HepG2 (cell line): ENCODE measurements around the gene CD180.

Experiments
- CHCHD3 ChIP-seq: sonication (generic); formaldehyde crosslinking; IDR thresholded peaks from 2 replicates; pipeline ENCODE4 v1.8.0; 2022; ENCODE audit warnings: mild to moderate bottlenecking, missing genetic modification reagents, moderate library complexity
- HOXD1 ChIP-seq: sonication (generic); formaldehyde crosslinking; IDR thresholded peaks from 2 replicates; pipeline ENCODE4 v1.5.0; 2020; ENCODE audit warnings: missing genetic modification reagents
- KDM5A ChIP-seq: fragments of 200-600 bp; sonication (generic); IDR thresholded peaks from 2 replicates; pipeline ENCODE4 v1.7.0; 2018; ENCODE audit warnings: antibody characterized with exemption, mild to moderate bottlenecking, low read length, borderline replicate concordance
- MED8 ChIP-seq: sonication (generic); formaldehyde crosslinking; IDR thresholded peaks from 2 replicates; pipeline ENCODE4 v1.8.1; 2023; ENCODE audit warnings: mild to moderate bottlenecking, missing genetic modification reagents; ENCODE audit not compliant: insufficient replicate concordance
- NR3C1 ChIP-seq: sonication (generic); formaldehyde crosslinking; IDR thresholded peaks from 2 replicates; pipeline ENCODE4 v1.4.0; 2020; ENCODE audit warnings: missing genetic modification reagents
- POLR2A ChIP-seq, 2 experiments: IDR thresholded peaks; 2 replicates each; pipeline ENCODE4 v1.6.1; 2011; ENCODE audit warnings: low read depth in 2 of 2, low read length in 2 of 2, mild to moderate bottlenecking in 1 of 2, moderate library complexity in 1 of 2; ENCODE audit not compliant: insufficient read depth in 1 of 2
- RARA ChIP-seq: IDR thresholded peaks from 2 replicates; pipeline ENCODE4 v1.6.1; 2016; ENCODE audit warnings: missing genetic modification reagents, missing compliant biosample characterization
- ZNF264 ChIP-seq: sonication (generic); formaldehyde crosslinking; IDR thresholded peaks from 2 replicates; pipeline ENCODE4 v1.4.0; 2020; ENCODE audit warnings: missing genetic modification reagents
- ZNF274 ChIP-seq: sonication (generic); formaldehyde crosslinking; IDR thresholded peaks from 2 replicates; pipeline ENCODE4 v1.5.1; 2020; ENCODE audit warnings: mild to moderate bottlenecking, missing genetic modification reagents
- TF ChIP-seq, protein P1 (sequence below): sonication (generic); formaldehyde crosslinking; IDR thresholded peaks from 2 replicates; pipeline ENCODE4 v1.5.0; 2020; ENCODE audit warnings: mild to moderate bottlenecking, missing genetic modification reagents, moderate library complexity
- TF ChIP-seq, protein P2 (sequence below): sonication (generic); formaldehyde crosslinking; IDR thresholded peaks from 2 replicates; pipeline ENCODE4 v1.5.0; 2020; ENCODE audit warnings: mild to moderate bottlenecking, missing genetic modification reagents, borderline replicate concordance
- TF ChIP-seq, protein P3 (sequence below): sonication (generic); formaldehyde crosslinking; IDR thresholded peaks from 2 replicates; pipeline ENCODE4 v1.4.0; 2020; ENCODE audit warnings: low read depth, missing genetic modification reagents
- TF ChIP-seq, protein P4 (sequence below): sonication (generic); formaldehyde crosslinking; IDR thresholded peaks from 2 replicates; pipeline ENCODE4 v1.4.0; 2020; ENCODE audit warnings: mild to moderate bottlenecking, missing genetic modification reagents

- TF ChIP-seq, protein P1, sequence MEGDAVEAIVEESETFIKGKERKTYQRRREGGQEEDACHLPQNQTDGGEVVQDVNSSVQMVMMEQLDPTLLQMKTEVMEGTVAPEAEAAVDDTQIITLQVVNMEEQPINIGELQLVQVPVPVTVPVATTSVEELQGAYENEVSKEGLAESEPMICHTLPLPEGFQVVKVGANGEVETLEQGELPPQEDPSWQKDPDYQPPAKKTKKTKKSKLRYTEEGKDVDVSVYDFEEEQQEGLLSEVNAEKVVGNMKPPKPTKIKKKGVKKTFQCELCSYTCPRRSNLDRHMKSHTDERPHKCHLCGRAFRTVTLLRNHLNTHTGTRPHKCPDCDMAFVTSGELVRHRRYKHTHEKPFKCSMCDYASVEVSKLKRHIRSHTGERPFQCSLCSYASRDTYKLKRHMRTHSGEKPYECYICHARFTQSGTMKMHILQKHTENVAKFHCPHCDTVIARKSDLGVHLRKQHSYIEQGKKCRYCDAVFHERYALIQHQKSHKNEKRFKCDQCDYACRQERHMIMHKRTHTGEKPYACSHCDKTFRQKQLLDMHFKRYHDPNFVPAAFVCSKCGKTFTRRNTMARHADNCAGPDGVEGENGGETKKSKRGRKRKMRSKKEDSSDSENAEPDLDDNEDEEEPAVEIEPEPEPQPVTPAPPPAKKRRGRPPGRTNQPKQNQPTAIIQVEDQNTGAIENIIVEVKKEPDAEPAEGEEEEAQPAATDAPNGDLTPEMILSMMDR (CRISPR knock-in tag) = no peak
- TF ChIP-seq HOXD1 (no peak), ZNF274 (CRISPR knock-in tag) (no peak), ZNF264 (no peak), NR3C1 (CRISPR knock-in tag) (no peak), POLR2A (IDR thresholded peaks at IDR 0.05; ENCODE audit: insufficient read depth in 1 of 2, low read depth in 2 of 2, low read length in 2 of 2) (no peak), CHCHD3 (CRISPR knock-in tag) (no peak), MED8 (CRISPR knock-in tag) (no peak), RARA (no peak), KDM5A (no peak)
- TF ChIP-seq, protein P2, sequence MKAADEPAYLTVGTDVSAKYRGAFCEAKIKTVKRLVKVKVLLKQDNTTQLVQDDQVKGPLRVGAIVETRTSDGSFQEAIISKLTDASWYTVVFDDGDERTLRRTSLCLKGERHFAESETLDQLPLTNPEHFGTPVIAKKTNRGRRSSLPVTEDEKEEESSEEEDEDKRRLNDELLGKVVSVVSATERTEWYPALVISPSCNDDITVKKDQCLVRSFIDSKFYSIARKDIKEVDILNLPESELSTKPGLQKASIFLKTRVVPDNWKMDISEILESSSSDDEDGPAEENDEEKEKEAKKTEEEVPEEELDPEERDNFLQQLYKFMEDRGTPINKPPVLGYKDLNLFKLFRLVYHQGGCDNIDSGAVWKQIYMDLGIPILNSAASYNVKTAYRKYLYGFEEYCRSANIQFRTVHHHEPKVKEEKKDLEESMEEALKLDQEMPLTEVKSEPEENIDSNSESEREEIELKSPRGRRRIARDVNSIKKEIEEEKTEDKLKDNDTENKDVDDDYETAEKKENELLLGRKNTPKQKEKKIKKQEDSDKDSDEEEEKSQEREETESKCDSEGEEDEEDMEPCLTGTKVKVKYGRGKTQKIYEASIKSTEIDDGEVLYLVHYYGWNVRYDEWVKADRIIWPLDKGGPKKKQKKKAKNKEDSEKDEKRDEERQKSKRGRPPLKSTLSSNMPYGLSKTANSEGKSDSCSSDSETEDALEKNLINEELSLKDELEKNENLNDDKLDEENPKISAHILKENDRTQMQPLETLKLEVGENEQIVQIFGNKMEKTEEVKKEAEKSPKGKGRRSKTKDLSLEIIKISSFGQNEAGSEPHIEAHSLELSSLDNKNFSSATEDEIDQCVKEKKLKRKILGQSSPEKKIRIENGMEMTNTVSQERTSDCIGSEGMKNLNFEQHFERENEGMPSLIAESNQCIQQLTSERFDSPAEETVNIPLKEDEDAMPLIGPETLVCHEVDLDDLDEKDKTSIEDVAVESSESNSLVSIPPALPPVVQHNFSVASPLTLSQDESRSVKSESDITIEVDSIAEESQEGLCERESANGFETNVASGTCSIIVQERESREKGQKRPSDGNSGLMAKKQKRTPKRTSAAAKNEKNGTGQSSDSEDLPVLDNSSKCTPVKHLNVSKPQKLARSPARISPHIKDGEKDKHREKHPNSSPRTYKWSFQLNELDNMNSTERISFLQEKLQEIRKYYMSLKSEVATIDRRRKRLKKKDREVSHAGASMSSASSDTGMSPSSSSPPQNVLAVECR (CRISPR knock-in tag) = no peak
- TF ChIP-seq, protein P3, sequence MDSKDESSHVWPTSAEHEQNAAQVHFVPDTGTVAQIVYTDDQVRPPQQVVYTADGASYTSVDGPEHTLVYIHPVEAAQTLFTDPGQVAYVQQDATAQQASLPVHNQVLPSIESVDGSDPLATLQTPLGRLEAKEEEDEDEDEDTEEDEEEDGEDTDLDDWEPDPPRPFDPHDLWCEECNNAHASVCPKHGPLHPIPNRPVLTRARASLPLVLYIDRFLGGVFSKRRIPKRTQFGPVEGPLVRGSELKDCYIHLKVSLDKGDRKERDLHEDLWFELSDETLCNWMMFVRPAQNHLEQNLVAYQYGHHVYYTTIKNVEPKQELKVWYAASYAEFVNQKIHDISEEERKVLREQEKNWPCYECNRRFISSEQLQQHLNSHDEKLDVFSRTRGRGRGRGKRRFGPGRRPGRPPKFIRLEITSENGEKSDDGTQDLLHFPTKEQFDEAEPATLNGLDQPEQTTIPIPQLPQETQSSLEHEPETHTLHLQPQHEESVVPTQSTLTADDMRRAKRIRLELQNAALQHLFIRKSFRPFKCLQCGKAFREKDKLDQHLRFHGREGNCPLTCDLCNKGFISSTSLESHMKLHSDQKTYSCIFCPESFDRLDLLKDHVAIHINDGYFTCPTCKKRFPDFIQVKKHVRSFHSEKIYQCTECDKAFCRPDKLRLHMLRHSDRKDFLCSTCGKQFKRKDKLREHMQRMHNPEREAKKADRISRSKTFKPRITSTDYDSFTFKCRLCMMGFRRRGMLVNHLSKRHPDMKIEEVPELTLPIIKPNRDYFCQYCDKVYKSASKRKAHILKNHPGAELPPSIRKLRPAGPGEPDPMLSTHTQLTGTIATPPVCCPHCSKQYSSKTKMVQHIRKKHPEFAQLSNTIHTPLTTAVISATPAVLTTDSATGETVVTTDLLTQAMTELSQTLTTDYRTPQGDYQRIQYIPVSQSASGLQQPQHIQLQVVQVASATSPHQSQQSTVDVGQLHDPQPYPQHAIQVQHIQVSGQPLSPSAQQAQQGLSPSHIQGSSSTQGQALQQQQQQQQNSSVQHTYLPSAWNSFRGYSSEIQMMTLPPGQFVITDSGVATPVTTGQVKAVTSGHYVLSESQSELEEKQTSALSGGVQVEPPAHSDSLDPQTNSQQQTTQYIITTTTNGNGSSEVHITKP = no peak
- TF ChIP-seq, protein P4, sequence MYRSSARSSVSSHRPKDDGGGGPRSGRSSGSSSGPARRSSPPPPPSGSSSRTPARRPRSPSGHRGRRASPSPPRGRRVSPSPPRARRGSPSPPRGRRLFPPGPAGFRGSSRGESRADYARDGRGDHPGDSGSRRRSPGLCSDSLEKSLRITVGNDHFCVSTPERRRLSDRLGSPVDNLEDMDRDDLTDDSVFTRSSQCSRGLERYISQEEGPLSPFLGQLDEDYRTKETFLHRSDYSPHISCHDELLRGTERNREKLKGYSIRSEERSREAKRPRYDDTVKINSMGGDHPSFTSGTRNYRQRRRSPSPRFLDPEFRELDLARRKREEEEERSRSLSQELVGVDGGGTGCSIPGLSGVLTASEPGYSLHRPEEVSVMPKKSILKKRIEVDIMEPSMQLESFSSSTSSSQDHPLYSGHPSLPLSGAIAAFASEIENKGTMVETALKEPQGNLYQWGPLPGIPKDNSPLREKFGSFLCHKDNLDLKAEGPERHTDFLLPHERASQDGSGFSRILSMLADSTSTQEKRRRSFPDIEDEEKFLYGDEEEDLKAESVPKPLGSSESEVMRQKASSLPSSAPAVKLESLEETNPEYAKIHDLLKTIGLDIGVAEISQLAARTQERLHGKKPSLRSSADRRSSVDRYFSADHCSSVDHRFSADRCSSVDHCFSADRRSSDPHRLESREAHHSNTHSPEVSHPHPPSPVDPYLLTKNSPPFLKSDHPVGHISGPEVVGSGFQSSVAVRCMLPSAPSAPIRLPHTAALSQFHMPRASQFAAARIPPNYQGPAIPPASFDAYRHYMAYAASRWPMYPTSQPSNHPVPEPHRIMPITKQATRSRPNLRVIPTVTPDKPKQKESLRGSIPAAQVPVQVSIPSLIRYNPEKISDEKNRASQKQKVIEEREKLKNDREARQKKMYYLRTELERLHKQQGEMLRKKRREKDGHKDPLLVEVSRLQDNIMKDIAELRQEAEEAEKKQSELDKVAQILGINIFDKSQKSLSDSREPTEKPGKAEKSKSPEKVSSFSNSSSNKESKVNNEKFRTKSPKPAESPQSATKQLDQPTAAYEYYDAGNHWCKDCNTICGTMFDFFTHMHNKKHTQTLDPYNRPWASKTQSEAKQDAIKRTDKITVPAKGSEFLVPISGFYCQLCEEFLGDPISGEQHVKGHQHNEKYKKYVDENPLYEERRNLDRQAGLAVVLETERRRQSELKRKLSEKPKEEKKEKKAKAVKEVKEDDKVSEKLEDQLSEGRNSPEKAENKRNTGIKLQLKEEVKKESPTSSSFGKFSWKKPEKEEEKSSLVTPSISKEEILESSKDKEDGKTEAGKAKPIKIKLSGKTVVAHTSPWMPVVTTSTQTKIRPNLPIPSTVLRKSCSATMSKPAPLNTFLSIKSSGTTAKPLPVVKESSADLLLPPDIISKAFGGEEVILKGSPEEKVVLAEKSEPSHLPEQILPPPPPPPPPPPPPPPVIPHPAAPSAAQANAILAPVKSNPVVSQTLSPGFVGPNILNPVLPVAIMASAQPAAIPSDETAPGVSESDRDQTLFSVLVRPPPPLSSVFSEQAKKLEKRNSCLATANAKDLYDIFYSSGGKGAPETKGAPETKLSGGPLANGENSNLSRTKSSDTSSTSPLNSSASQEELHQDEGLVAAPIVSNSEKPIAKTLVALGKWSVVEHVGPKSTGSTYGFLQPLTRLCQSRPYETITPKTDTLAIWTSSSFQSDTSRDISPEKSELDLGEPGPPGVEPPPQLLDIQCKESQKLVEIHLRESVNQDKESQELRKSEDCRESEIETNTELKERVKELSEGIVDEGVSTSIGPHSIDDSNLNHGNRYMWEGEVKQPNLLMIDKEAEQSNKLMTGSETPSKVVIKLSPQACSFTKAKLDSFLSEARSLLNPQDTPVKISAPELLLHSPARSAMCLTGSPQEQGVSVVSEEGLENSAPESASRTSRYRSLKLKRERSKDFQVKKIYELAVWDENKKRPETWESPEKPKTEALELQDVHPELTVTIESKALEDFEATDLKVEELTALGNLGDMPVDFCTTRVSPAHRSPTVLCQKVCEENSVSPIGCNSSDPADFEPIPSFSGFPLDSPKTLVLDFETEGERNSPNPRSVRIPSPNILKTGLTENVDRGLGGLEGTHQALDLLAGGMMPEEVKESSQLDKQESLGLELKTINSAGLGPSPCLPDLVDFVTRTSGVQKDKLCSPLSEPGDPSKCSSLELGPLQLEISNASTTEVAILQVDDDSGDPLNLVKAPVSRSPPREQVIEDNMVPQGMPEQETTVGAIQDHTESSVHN (CRISPR knock-in tag) = no peak
Measured at GRCh38 chr5:67216564-67216963, 20.0 kb upstream of the CD180 start.
